ENCODE measurements around the gene RNF207. TPM values are rescaled to one million over a fixed set of nuclear protein-coding genes. Genes with fewer than 3 reads are reported as not detected.

RNF207 gene
- total and polyA plus RNA-seq, 2 of the 8 experiments (the other 6 are each of a cell fraction or from before 2014, with no cell fraction given): 3.9 to 5.4 TPM

GRCh38 chr1:6245086-6245868 lies 39.4 kb downstream of the RNF207 start (continued):
- TF ChIP-seq CHD2 (IDR thresholded peaks at IDR 0.05; ENCODE audit: low read length) (peak; percentile 7; the same call in 1 of the 2 replicates), TBP (IDR thresholded peaks at IDR 0.05; ENCODE audit: low read depth, low read length) (peak; percentile 55; the same call in 1 of the 2 replicates), CTCF (IDR thresholded peaks at IDR 0.05; ENCODE audit: control extremely low read depth in 1 of 3, insufficient read depth in 1 of 3, low read depth in 1 of 3, low read length in 3 of 3) (peak in 2 of 3 experiments; percentile 82 to 85; a peak in 3 of 4 replicates), RBBP5 (IDR thresholded peaks at IDR 0.05; ENCODE audit: borderline replicate concordance, low read depth, low read length) (0 out of 2 replicates have a peak, but pooled peaks have one; percentile 76), BRCA1 (IDR thresholded peaks at IDR 0.05; ENCODE audit: low read depth, low read length) (no peak), SP4 (IDR thresholded peaks at IDR 0.05; ENCODE audit: low read length) (0 out of 2 replicates have a peak, but pooled peaks have one; percentile 11), CHD1 (IDR thresholded peaks at IDR 0.05; ENCODE audit: low read depth, low read length) (no peak), YY1 (IDR thresholded peaks at IDR 0.05; ENCODE audit: low read depth, low read length) (peak; percentile 55), MAX (IDR thresholded peaks at IDR 0.05) (peak; percentile 70), BACH1 (IDR thresholded peaks at IDR 0.05; ENCODE audit: low read length) (no peak), TAF7 (optimal IDR thresholded peaks at IDR 0.05; ENCODE audit: borderline replicate concordance, low read depth, low read length) (peak; percentile 83), JUN (IDR thresholded peaks at IDR 0.05; ENCODE audit: low read depth, low read length) (no peak), HDAC2 (IDR thresholded peaks at IDR 0.05; ENCODE audit: borderline replicate concordance in 1 of 2, low read depth in 2 of 2, low read length in 2 of 2) (peak; percentile 90 to 98; a peak in 2 of 4 replicates), GABPA (IDR thresholded peaks at IDR 0.05; ENCODE audit: borderline replicate concordance, insufficient read depth, low read length) (peak; percentile 76; the same call in 1 of the 2 replicates), KDM4A (IDR thresholded peaks at IDR 0.05; ENCODE audit: low read depth, low read length, severe bottlenecking) (peak; percentile 44), EP300 (IDR thresholded peaks at IDR 0.05; ENCODE audit: borderline replicate concordance in 1 of 2, low read depth in 2 of 2, low read length in 2 of 2) (peak; percentile 42 to 66; a peak in 2 of 3 replicates), RFX5 (IDR thresholded peaks at IDR 0.05; ENCODE audit: borderline replicate concordance, low read depth, low read length) (no peak; the same call in 1 of the 2 replicates), CTBP2 (IDR thresholded peaks at IDR 0.05; ENCODE audit: borderline replicate concordance, insufficient read depth, insufficient read length, low read length) (peak; percentile 53)
